ENCODE measurements around the gene TBC1D7. TPM values are rescaled to one million over a fixed set of nuclear protein-coding genes. Genes with fewer than 3 reads are reported as not detected.

The TBC1D7 gene
- total RNA-seq, 1 donor from 2014 or later, result 27.3 TPM

DNA sequence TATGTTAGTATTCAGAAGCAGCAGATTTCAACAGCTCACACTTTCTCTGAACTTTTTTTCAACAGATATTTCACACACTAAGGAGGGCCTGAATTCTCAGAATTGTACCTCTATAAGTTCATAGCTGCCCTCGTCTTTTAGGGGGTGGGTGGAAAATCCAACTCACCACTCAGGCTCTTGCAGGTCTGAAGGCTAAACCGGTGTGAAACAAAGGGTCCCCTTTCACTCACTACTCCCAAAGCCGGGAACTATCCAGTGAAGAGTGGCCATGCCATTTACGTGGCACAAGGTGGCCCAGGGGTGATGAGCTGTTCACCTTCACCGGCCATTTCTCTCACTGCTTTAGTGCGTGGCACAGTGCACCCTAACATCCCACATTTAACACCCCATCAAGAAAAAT lies 24.2 kb downstream of the TBC1D7 start:
- Mint-ChIP-seq H3K27ac (peak overlapping the region; percentile 76), H3K27me3 (ENCODE audit: insufficient read depth) (no peaks in the 10 kb centered on the region), H3K36me3 (ENCODE audit: low read depth) (peaks cover 50% of the 10 kb centered on the region), H3K9me3 (no peaks in the 10 kb centered on the region), H3K4me1 (ENCODE audit: low read depth) (peaks cover 43% of the 10 kb centered on the region), H3K4me3 (no peak overlapping the region)
- intact Hi-C loops (cut with micrococcal nuclease), result no loop called here
- no peak for DNase-seq (ENCODE audit: low spot score)

DNA sequence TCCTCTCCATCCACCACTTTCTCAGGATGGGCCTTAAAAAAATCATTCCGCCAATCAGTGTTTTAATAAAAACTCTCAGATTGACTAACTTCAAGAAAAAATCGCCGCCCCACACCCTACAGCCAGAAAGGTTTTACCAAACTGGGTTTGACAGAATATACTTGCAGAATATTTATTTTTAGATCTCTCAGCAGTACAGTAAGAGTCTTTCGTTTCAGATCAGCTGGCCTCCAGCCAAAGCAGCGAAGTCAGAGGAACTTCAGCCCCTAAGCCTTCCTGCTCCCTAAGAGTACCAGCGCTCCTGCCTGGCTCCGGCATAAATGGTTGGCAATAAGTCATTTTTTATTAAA lies 24.7 kb downstream of the TBC1D7 start:
- H3K27me3 Mint-ChIP-seq (ENCODE audit: insufficient read depth), result no peaks in the 10 kb centered on the region
- no peaks in the 10 kb centered on the region for H3K9me3 Mint-ChIP-seq
- no peak for DNase-seq (ENCODE audit: low spot score)
- peaks cover 43% of the 10 kb centered on the region for H3K4me1 Mint-ChIP-seq (ENCODE audit: low read depth)
- H3K4me3 Mint-ChIP-seq, result peak overlapping the region; percentile 47
- peaks cover 47% of the 10 kb centered on the region for H3K36me3 Mint-ChIP-seq (ENCODE audit: low read depth)
- intact Hi-C loops (cut with micrococcal nuclease), result loop anchor here (1.0 to 2.0 kb wide), 4 partner anchors 25 to 1765 kb away; partner anchors contain the start of gene TBC1D7
- peak overlapping the region; percentile 87 for H3K27ac Mint-ChIP-seq

DNA sequence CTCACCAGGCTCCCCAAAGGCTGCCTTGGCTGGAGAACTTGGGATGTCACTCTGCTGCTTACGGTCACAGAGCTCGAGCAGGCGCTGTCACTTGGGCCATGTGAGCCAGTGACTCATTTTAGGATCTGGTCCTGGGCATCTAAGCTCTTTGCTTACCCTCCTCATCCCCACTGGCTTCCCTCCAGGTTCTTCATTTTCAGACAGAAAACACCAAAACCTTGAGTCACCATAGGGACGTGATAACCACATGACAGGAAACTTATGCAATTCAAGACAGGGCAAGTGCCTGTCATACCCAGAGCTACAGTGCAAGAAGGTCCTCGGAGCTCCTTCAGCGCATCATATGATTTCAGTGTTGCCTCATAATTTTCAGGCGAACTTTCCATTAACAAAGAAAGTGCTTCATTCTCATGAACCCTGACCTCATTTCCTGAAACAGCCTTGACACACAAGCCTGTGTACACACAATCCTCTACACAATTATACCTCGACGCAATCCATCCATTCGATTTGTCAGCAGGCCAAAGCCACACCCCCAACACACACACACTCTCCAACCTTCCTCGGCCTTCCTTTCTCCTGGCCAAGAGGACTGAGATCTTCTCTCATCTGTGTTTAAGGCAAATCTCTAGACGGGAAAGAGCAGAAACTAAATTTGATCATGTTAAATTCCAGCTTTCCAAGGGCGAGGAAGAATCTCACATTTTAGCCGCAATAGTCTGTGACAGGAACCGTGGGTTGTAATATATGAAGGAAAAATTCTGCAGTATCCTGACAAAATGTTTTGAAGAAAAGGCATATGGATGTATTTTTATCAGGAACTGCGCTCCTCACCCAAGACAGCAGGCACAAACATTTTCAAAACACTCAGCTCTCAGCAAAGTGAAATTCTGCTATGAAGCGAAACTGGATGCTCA lies 25.3 kb downstream of the TBC1D7 start:
- Mint-ChIP-seq H3K4me1 (ENCODE audit: low read depth) (peaks cover 43% of the 10 kb centered on the region), H3K36me3 (ENCODE audit: low read depth) (peaks cover 47% of the 10 kb centered on the region), H3K9me3 (no peaks in the 10 kb centered on the region), H3K4me3 (peak overlapping the region; percentile 61), H3K27ac (peak overlapping the region; percentile 87), H3K27me3 (ENCODE audit: insufficient read depth) (no peaks in the 10 kb centered on the region)
- intact Hi-C loops (cut with micrococcal nuclease), result loop anchor here (1.0 to 2.0 kb wide), 5 partner anchors 25 to 1764 kb away; partner anchors contain the start of gene TBC1D7
- peak; percentile 65 for DNase-seq (ENCODE audit: low spot score)

GRCh38 chr6:13302291-13302690 lies 26.0 kb downstream of the TBC1D7 start:
- peaks cover 42% of the 10 kb centered on the region for H3K36me3 Mint-ChIP-seq (ENCODE audit: low read depth)
- peaks cover 37% of the 10 kb centered on the region for H3K4me1 Mint-ChIP-seq (ENCODE audit: low read depth)
- peak overlapping the region; percentile 87 for H3K27ac Mint-ChIP-seq
- DNase-seq (ENCODE audit: low spot score), result no peak
- no peaks in the 10 kb centered on the region for H3K27me3 Mint-ChIP-seq (ENCODE audit: insufficient read depth)
- no peaks in the 10 kb centered on the region for H3K9me3 Mint-ChIP-seq
- intact Hi-C loops (cut with micrococcal nuclease), result loop anchor here (1.0 to 2.0 kb wide), 2 partner anchors 29 to 1763 kb away; no protein-coding TSS in a partner anchor
- H3K4me3 Mint-ChIP-seq, result peak overlapping the region; percentile 61

- Mint-ChIP-seq H3K4me1 (ENCODE audit: low read depth) (peaks cover 32% of the 10 kb centered on the region), H3K36me3 (ENCODE audit: low read depth) (peaks cover 34% of the 10 kb centered on the region), H3K4me3 (no peak overlapping the region), H3K9me3 (no peaks in the 10 kb centered on the region), H3K27ac (no peak overlapping the region), H3K27me3 (ENCODE audit: insufficient read depth) (no peaks in the 10 kb centered on the region)
- intact Hi-C loops (cut with micrococcal nuclease), result no loop called here
- DNase-seq (ENCODE audit: low spot score), result no peak
These were observed 27.4 kb downstream of the TBC1D7 start for GRCh38 chr6:13300643-13301590.

- intact Hi-C loops (cut with micrococcal nuclease), result no loop called here
- H3K4me3 Mint-ChIP-seq, result no peak overlapping the region
- H3K4me1 Mint-ChIP-seq (ENCODE audit: low read depth), result peaks cover 32% of the 10 kb centered on the region
- H3K9me3 Mint-ChIP-seq, result no peaks in the 10 kb centered on the region
- peaks cover 34% of the 10 kb centered on the region for H3K36me3 Mint-ChIP-seq (ENCODE audit: low read depth)
- no peaks in the 10 kb centered on the region for H3K27me3 Mint-ChIP-seq (ENCODE audit: insufficient read depth)
- no peak for DNase-seq (ENCODE audit: low spot score)
- H3K27ac Mint-ChIP-seq, result no peak overlapping the region
These were observed 28.4 kb downstream of the TBC1D7 start for GRCh38 chr6:13299918-13300317.

DNA sequence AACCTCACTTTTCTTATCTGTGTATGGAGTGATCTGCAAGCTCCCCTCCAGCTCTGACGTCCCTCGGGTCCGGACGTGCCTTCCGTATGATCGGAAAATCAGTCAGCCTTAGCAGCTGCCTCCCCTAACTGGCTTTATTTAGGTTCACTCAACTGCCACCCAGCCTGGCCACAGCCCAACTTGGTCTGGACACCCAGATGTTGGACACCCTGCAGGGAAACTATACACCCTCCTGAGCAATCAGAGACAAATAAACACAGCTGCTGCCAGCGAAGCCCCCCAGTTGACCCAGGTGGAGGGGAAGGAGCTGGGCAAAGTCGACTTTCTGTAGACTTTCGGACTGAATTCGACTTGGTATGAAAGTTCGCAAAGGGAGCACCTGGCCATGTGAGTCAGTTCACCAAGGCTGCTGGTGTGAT lies 28.9 kb downstream of the TBC1D7 start:
- no peak for DNase-seq (ENCODE audit: low spot score)
- Mint-ChIP-seq H3K4me1 (ENCODE audit: low read depth) (peaks cover 27% of the 10 kb centered on the region), H3K27me3 (ENCODE audit: insufficient read depth) (no peaks in the 10 kb centered on the region), H3K36me3 (ENCODE audit: low read depth) (peaks cover 36% of the 10 kb centered on the region), H3K27ac (no peak overlapping the region), H3K9me3 (no peaks in the 10 kb centered on the region), H3K4me3 (no peak overlapping the region)
- intact Hi-C loops (cut with micrococcal nuclease), result no loop called here

- no peaks in the 10 kb centered on the region for H3K27me3 Mint-ChIP-seq (ENCODE audit: insufficient read depth)
- peaks cover 19% of the 10 kb centered on the region for H3K4me1 Mint-ChIP-seq (ENCODE audit: low read depth)
- peaks cover 40% of the 10 kb centered on the region for H3K36me3 Mint-ChIP-seq (ENCODE audit: low read depth)
- DNase-seq (ENCODE audit: low spot score), result no peak
- no peak overlapping the region for H3K4me3 Mint-ChIP-seq
- intact Hi-C loops (cut with micrococcal nuclease), result no loop called here
- H3K27ac Mint-ChIP-seq, result no peak overlapping the region
- no peaks in the 10 kb centered on the region for H3K9me3 Mint-ChIP-seq
These were observed 29.9 kb downstream of the TBC1D7 start for GRCh38 chr6:13298446-13298845.

GRCh38 chr6:13297391-13297790 lies 30.9 kb downstream of the TBC1D7 start:
- no peak overlapping the region for H3K27ac Mint-ChIP-seq
- no peak for DNase-seq (ENCODE audit: low spot score)
- no peaks in the 10 kb centered on the region for H3K27me3 Mint-ChIP-seq (ENCODE audit: insufficient read depth)
- H3K36me3 Mint-ChIP-seq (ENCODE audit: low read depth), result peaks cover 37% of the 10 kb centered on the region
- intact Hi-C loops (cut with micrococcal nuclease), result no loop called here
- no peak overlapping the region for H3K4me3 Mint-ChIP-seq
- no peaks in the 10 kb centered on the region for H3K9me3 Mint-ChIP-seq
- peaks cover 8% of the 10 kb centered on the region for H3K4me1 Mint-ChIP-seq (ENCODE audit: low read depth)

- Mint-ChIP-seq H3K9me3 (no peaks in the 10 kb centered on the region), H3K4me1 (ENCODE audit: low read depth) (peaks cover under 1% of the 10 kb centered on the region), H3K36me3 (ENCODE audit: low read depth) (peaks cover 36% of the 10 kb centered on the region), H3K27me3 (ENCODE audit: insufficient read depth) (no peaks in the 10 kb centered on the region), H3K27ac (no peak overlapping the region), H3K4me3 (no peak overlapping the region)
- no peak for DNase-seq (ENCODE audit: low spot score)
- intact Hi-C loops (cut with micrococcal nuclease), result no loop called here
These were observed 31.8 kb downstream of the TBC1D7 start for GRCh38 chr6:13296536-13296997.

- Mint-ChIP-seq H3K4me3 (no peak overlapping the region), H3K9me3 (no peaks in the 10 kb centered on the region), H3K27ac (no peak overlapping the region), H3K27me3 (ENCODE audit: insufficient read depth) (no peaks in the 10 kb centered on the region), H3K4me1 (ENCODE audit: low read depth) (no peaks in the 10 kb centered on the region), H3K36me3 (ENCODE audit: low read depth) (peaks cover 30% of the 10 kb centered on the region)
- DNase-seq (ENCODE audit: low spot score), result no peak
- intact Hi-C loops (cut with micrococcal nuclease), result no loop called here
These were observed 32.8 kb downstream of the TBC1D7 start for GRCh38 chr6:13295576-13295975.

DNA sequence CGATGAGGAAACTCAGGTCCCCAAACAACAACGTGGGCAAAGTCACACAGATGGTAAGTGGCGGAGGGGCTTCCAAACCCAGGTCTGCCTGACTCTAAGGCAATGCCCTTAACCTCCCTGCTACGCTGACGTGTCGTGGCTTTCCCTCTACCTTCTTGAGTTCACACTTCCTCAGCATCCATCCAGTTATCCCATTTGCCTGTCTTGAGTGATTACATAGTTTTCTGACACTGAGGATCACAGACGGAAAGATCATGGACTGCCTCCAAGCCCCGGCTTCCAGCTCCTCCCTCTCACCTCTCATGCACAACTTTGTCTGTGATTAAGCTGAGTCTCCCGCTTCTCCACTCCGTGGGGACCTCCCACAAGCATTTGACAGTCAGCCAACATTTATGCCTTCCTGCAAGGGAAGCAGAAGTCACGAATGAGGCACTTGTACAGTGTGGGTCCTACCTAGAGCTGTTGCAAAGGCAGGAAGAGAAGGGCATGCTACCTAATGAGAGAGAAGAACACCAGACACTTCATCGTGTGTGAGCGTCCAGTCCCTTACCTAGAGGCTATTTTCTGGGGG lies 33.8 kb downstream of the TBC1D7 start:
- intact Hi-C loops (cut with micrococcal nuclease), result no loop called here
- Mint-ChIP-seq H3K9me3 (peaks cover 6% of the 10 kb centered on the region), H3K36me3 (ENCODE audit: low read depth) (peaks cover 34% of the 10 kb centered on the region), H3K4me1 (ENCODE audit: low read depth) (no peaks in the 10 kb centered on the region), H3K27me3 (ENCODE audit: insufficient read depth) (no peaks in the 10 kb centered on the region), H3K4me3 (no peak overlapping the region), H3K27ac (peak overlapping the region; percentile 49)
- no peak for DNase-seq (ENCODE audit: low spot score)
